ENCODE measurements around the gene TMEM175. TPM values are rescaled to one million over a fixed set of nuclear protein-coding genes. Genes with fewer than 3 reads are reported as not detected.
"Not testable (repeated sequence)": the region's sequence is repeated elsewhere in the genome, so short reads cannot be mapped to it uniquely, and the experiment has no call there.

The TMEM175 gene
- total and polyA plus RNA-seq, 2 donors (not counting 1 experiment from before 2014, with no cell fraction given): 44.4 to 432 TPM

DNA sequence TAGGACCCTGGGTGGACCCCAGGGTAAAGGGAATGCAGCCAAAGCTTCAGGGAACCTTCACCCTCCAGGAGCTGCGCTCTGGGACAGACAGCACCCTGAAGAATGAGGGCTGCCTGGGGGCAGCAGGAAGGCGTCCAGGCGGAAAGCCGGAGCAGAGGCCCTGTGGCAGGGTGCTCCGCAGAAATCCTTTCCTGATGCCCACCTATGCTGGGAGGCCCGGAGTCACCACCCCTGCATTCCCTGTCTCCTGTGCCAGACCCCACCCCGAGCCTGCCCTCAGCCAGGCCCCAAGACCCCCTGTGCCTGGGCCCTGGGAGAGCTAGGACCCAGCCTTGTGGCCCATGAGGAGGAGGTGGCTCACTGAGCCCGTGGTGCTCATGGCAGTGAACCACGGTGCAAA is 42.4 kb downstream of the TMEM175 start:
- Mint-ChIP-seq H3K9me3 (ENCODE audit: insufficient read depth) (no peaks in the 10 kb centered on the region), H3K4me1 (peaks cover 9% of the 10 kb centered on the region), H3K4me3 (peak overlapping the region; percentile 23), H3K27ac (no peak overlapping the region), H3K27me3 (no peaks in the 10 kb centered on the region)
- no peak for TF ChIP-seq EZH2 (IDR thresholded peaks at IDR 0.05; ENCODE audit: borderline replicate concordance, insufficient read depth, low read depth, low read length, poor library complexity, severe bottlenecking)
- TF ChIP-seq, protein P1, sequence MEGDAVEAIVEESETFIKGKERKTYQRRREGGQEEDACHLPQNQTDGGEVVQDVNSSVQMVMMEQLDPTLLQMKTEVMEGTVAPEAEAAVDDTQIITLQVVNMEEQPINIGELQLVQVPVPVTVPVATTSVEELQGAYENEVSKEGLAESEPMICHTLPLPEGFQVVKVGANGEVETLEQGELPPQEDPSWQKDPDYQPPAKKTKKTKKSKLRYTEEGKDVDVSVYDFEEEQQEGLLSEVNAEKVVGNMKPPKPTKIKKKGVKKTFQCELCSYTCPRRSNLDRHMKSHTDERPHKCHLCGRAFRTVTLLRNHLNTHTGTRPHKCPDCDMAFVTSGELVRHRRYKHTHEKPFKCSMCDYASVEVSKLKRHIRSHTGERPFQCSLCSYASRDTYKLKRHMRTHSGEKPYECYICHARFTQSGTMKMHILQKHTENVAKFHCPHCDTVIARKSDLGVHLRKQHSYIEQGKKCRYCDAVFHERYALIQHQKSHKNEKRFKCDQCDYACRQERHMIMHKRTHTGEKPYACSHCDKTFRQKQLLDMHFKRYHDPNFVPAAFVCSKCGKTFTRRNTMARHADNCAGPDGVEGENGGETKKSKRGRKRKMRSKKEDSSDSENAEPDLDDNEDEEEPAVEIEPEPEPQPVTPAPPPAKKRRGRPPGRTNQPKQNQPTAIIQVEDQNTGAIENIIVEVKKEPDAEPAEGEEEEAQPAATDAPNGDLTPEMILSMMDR (IDR thresholded peaks at IDR 0.05): no peak
- ChIA-PET POLR2A (interaction anchor here (0.6 kb wide), 1 partner anchor 23 kb away, joined by 3 read pairs; no protein-coding TSS in a partner anchor), CTCF (no interaction called here)
- 94% methylated on average over 9 of the region's 9 CpGs for WGBS (ENCODE audit: insufficient coverage)
- peak; percentile 36 for DNase-seq
- Histone ChIP-seq H3K4me1 (ENCODE audit: control insufficient read depth in 2 of 2, insufficient read depth in 2 of 2, low read length in 2 of 2) (peaks cover 10 to 16% of the 10 kb centered on the region in 2 donors), H3K9ac (ENCODE audit: low read length) (no peak overlapping the region), H3K36me3 (replicated peaks in 1 of 2; ENCODE audit: control extremely low read depth in 1 of 2, control insufficient read depth in 1 of 2, extremely low read depth in 1 of 2, insufficient read depth in 2 of 2, low read length in 1 of 2) (no peaks in the 10 kb centered on the region), H3K4me2 (replicated peaks; ENCODE audit: low read depth, low read length, poor library complexity, severe bottlenecking) (no peak overlapping the region), H3K27ac (ENCODE audit: low read length in 2 of 2) (no peak overlapping the region), H3K79me2 (ENCODE audit: control insufficient read depth, insufficient read depth, low read length) (peaks cover 18% of the 10 kb centered on the region), H2AFZ (ENCODE audit: insufficient read depth, low read depth, low read length, poor library complexity, severe bottlenecking) (no peak overlapping the region), H3K9me3 (ENCODE audit: control extremely low read depth in 1 of 3, control insufficient read depth in 2 of 3, insufficient read depth in 1 of 3, low read length in 2 of 3) (peaks cover 0 to 15% (median 0%) of the 10 kb centered on the region in 3 donors), H3K27me3 (replicated peaks in 1 of 4; ENCODE audit: control extremely low read depth in 1 of 4, control insufficient read depth in 3 of 4, insufficient read depth in 4 of 4, low read length in 3 of 4) (no peaks in the 10 kb centered on the region), H4K20me1 (ENCODE audit: control insufficient read depth, insufficient read depth, low read length, poor library complexity, severe bottlenecking) (peaks cover 40% of the 10 kb centered on the region), H3K4me3 (ENCODE audit: control extremely low read depth in 1 of 5, extremely low read depth in 1 of 5, insufficient read depth in 1 of 5, low read depth in 2 of 5, low read length in 4 of 5) (no peak overlapping the region)
- intact Hi-C loops (cut with micrococcal nuclease): no loop called here
- no peak for ATAC-seq (ENCODE audit: low read depth)

DNA sequence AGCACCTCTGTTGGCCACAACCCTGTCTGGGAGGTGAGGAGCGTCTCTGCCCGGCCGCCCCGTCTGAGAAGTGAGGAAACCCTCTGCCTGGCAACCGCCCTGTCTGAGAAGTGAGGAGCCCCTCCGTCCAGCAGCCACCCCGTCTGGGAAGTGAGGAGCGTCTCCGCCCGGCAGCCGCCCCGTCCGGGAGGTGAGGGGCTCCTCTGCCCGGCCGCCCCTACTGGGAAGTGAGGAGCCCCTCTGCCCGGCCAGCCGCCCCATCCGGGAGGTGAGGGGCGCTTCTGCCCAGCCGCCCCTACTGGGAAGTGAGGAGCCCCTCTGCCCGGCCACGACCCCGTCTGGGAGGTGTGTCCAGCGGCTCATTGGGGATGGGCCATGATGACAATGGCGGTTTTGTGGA is 43.8 kb downstream of the TMEM175 start:
- H3K36me3 ChIP-seq (replicated peaks in 1 of 2; ENCODE audit: control extremely low read depth in 1 of 2, control insufficient read depth in 1 of 2, extremely low read depth in 1 of 2, insufficient read depth in 2 of 2, low read length in 1 of 2); H3K9me3 Mint-ChIP-seq (ENCODE audit: insufficient read depth); H3K4me1 Mint-ChIP-seq; ATAC-seq (ENCODE audit: low read depth); H3K27me3 ChIP-seq (replicated peaks in 1 of 4; ENCODE audit: control extremely low read depth in 1 of 4, control insufficient read depth in 3 of 4, insufficient read depth in 4 of 4, low read length in 3 of 4); H3K79me2 ChIP-seq (ENCODE audit: control insufficient read depth, insufficient read depth, low read length); H3K4me3 ChIP-seq (ENCODE audit: control extremely low read depth in 1 of 5, extremely low read depth in 1 of 5, insufficient read depth in 1 of 5, low read depth in 2 of 5, low read length in 4 of 5); H3K9ac ChIP-seq (ENCODE audit: low read length); H2AFZ ChIP-seq (ENCODE audit: insufficient read depth, low read depth, low read length, poor library complexity, severe bottlenecking); CTCF ChIA-PET; H3K4me2 ChIP-seq (replicated peaks; ENCODE audit: low read depth, low read length, poor library complexity, severe bottlenecking); intact Hi-C loops (cut with micrococcal nuclease); H3K27me3 Mint-ChIP-seq; DNase-seq; H3K27ac Mint-ChIP-seq; H3K27ac ChIP-seq (ENCODE audit: low read length in 2 of 2); POLR2A ChIA-PET; H3K4me3 Mint-ChIP-seq: not testable (repeated sequence)
- Histone ChIP-seq H3K9me3 (ENCODE audit: control extremely low read depth in 1 of 3, control insufficient read depth in 2 of 3, insufficient read depth in 1 of 3, low read length in 2 of 3) (peaks cover 0 to 15% (median 0%) of the 10 kb centered on the region in 3 donors), H3K4me1 (ENCODE audit: control insufficient read depth in 2 of 2, insufficient read depth in 2 of 2, low read length in 2 of 2) (peaks cover 10 to 16% of the 10 kb centered on the region in 2 donors), H4K20me1 (ENCODE audit: control insufficient read depth, insufficient read depth, low read length, poor library complexity, severe bottlenecking) (peaks cover 26% of the 10 kb centered on the region)
- no CpG with 5 or more reads among the region's 25 CpGs for whole genome bisulfite sequencing (ENCODE audit: insufficient coverage)
